DOHH2 (cell line): ENCODE results near the gene BPIFA1.

Experiments
- H3F3A ChIP-seq: fragments of 200-600 bp; sonication (generic), shearing (Covaris generic); 2 replicates; pipeline ENCODE4 v1.6.0; 2016; ENCODE audit warnings: antibody characterized with exemption, mild to moderate bottlenecking; ENCODE audit not compliant: control insufficient read depth, insufficient read depth
- H3K27ac ChIP-seq: fragments of 200-600 bp; sonication (generic); 2 replicates; pipeline ENCODE4 v1.5.1; 2014; ENCODE audit warnings: low read depth, mild to moderate bottlenecking, low read length, moderate library complexity
- H3K27me3 ChIP-seq: fragments of 200-600 bp; sonication (generic); 2 replicates; pipeline ENCODE4 v1.6.1; 2014; ENCODE audit warnings: mild to moderate bottlenecking, low read length, mixed read lengths; ENCODE audit not compliant: control insufficient read depth
- H3K36me3 ChIP-seq: fragments of 200-600 bp; sonication (generic); 2 replicates; pipeline ENCODE4 v1.6.1; 2014; ENCODE audit warnings: mild to moderate bottlenecking, low read length, moderate library complexity, mixed read lengths; ENCODE audit not compliant: control insufficient read depth
- H3K4me1 ChIP-seq: fragments of 200-600 bp; sonication (generic); 2 replicates; pipeline ENCODE4 v1.6.1; 2014; ENCODE audit warnings: mild to moderate bottlenecking, low read length, mixed read lengths; ENCODE audit not compliant: control insufficient read depth
- H3K4me2 ChIP-seq: fragments of 200-600 bp; sonication (generic); 2 replicates; pipeline ENCODE4 v1.6.0; 2014; ENCODE audit warnings: mild to moderate bottlenecking, low read length, moderate library complexity
- H3K4me3 ChIP-seq: fragments of 200-600 bp; sonication (generic); 2 replicates; pipeline ENCODE4 v1.5.1; 2014; ENCODE audit warnings: mild to moderate bottlenecking, low read length, mixed read lengths
- H3K79me2 ChIP-seq: fragments of 200-600 bp; sonication (generic); 2 replicates; pipeline ENCODE4 v1.6.1; 2014; ENCODE audit warnings: mild to moderate bottlenecking, low read length, mixed read lengths; ENCODE audit not compliant: control insufficient read depth
- H3K9me2 ChIP-seq: fragments of 200-600 bp; sonication (generic); replicated peaks from 2 replicates; pipeline ENCODE4 v1.6.1; 2014; ENCODE audit warnings: mild to moderate bottlenecking, low read length, mixed read lengths; ENCODE audit not compliant: control insufficient read depth
- H3K9me3 ChIP-seq: fragments of 200-600 bp; sonication (generic); 2 replicates; pipeline ENCODE4 v1.6.1; 2014; ENCODE audit warnings: antibody characterized with exemption, low read length, mixed read lengths; ENCODE audit not compliant: control insufficient read depth, insufficient read depth
- H4K20me1 ChIP-seq: fragments of 200-600 bp; sonication (generic); 2 replicates; pipeline ENCODE4 v1.6.0; 2014; ENCODE audit warnings: low read depth, mild to moderate bottlenecking, antibody characterized with exemption, low read length, moderate library complexity; ENCODE audit not compliant: control insufficient read depth, insufficient read depth
- EZH2phosphoT487 ChIP-seq: fragments of 200-600 bp; sonication (generic); IDR thresholded peaks from 2 replicates; pipeline ENCODE4 v1.6.1; 2017; ENCODE audit warnings: borderline replicate concordance, mild to moderate bottlenecking, antibody characterized with exemption, low read length, moderate library complexity, mixed read lengths
- TF ChIP-seq, protein P1 (sequence below): fragments of 200-600 bp; sonication (generic); IDR thresholded peaks from one replicate; pipeline ENCODE4 v1.5.1; 2014; ENCODE audit warnings: antibody characterized with exemption, mild to moderate bottlenecking, low read depth, low read length; ENCODE audit not compliant: poor library complexity, severe bottlenecking

BPIFA1 gene

GRCh38 chr20:33242319-33243100 lies 6.7 kb downstream of the BPIFA1 start:
- Histone ChIP-seq H3K9me2 (no peaks in the 10 kb centered on the region), H3K9me3 (no peaks in the 10 kb centered on the region), H3K4me1 (no peaks in the 10 kb centered on the region), H4K20me1 (no peaks in the 10 kb centered on the region), H3K79me2 (no peaks in the 10 kb centered on the region), H3K27me3 (peaks cover 4% of the 10 kb centered on the region; the same call in 1 of the 2 replicates), H3K4me3 (no peak overlapping the region), H3K27ac (no peak overlapping the region), H3F3A (no peaks in the 10 kb centered on the region), H3K36me3 (no peaks in the 10 kb centered on the region), H3K4me2 (no peak overlapping the region)
- TF ChIP-seq EZH2phosphoT487: no peak

- Histone ChIP-seq H3K4me2 (no peak overlapping the region), H3K36me3 (no peaks in the 10 kb centered on the region), H4K20me1 (no peaks in the 10 kb centered on the region), H3K4me3 (no peak overlapping the region), H3K79me2 (no peaks in the 10 kb centered on the region), H3K9me3 (no peaks in the 10 kb centered on the region), H3K4me1 (no peaks in the 10 kb centered on the region), H3K27ac (no peak overlapping the region), H3K9me2 (no peaks in the 10 kb centered on the region), H3F3A (no peaks in the 10 kb centered on the region), H3K27me3 (peaks cover 4% of the 10 kb centered on the region; the same call in 1 of the 2 replicates)
- TF ChIP-seq, protein P1, sequence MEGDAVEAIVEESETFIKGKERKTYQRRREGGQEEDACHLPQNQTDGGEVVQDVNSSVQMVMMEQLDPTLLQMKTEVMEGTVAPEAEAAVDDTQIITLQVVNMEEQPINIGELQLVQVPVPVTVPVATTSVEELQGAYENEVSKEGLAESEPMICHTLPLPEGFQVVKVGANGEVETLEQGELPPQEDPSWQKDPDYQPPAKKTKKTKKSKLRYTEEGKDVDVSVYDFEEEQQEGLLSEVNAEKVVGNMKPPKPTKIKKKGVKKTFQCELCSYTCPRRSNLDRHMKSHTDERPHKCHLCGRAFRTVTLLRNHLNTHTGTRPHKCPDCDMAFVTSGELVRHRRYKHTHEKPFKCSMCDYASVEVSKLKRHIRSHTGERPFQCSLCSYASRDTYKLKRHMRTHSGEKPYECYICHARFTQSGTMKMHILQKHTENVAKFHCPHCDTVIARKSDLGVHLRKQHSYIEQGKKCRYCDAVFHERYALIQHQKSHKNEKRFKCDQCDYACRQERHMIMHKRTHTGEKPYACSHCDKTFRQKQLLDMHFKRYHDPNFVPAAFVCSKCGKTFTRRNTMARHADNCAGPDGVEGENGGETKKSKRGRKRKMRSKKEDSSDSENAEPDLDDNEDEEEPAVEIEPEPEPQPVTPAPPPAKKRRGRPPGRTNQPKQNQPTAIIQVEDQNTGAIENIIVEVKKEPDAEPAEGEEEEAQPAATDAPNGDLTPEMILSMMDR: no peak
- no peak for TF ChIP-seq EZH2phosphoT487
Observed at GRCh38 chr20:33246077-33246476, 10.3 kb downstream of the BPIFA1 start.

GRCh38 chr20:33249456-33249855 lies 13.7 kb downstream of the BPIFA1 start:
- Histone ChIP-seq H3K27ac (no peak overlapping the region), H3K36me3 (no peaks in the 10 kb centered on the region)

More at GRCh38 chr20:33249456-33249855, 13.7 kb downstream of the BPIFA1 start:
- Histone ChIP-seq H3K4me3 (no peak overlapping the region), H3F3A (no peaks in the 10 kb centered on the region), H3K9me3 (no peaks in the 10 kb centered on the region), H3K27me3 (peaks cover 4% of the 10 kb centered on the region; the same call in 1 of the 2 replicates), H3K79me2 (no peaks in the 10 kb centered on the region), H3K4me1 (no peaks in the 10 kb centered on the region), H4K20me1 (no peaks in the 10 kb centered on the region), H3K9me2 (no peaks in the 10 kb centered on the region), H3K4me2 (no peak overlapping the region)
- TF ChIP-seq, protein P1: no peak
- no peak for TF ChIP-seq EZH2phosphoT487
